ENCODE measurements around the gene KRT7.
"Not testable (repeated sequence)": the region's sequence is repeated elsewhere in the genome, so short reads cannot be mapped to it uniquely, and the experiment has no call there.

Gene KRT7

GRCh38 chr12:52250048-52250990, 17.3 kb downstream of the KRT7 start:
- Histone ChIP-seq H3K4me3 (ENCODE audit: low read depth in 1 of 2, low read length in 2 of 2) (no peak overlapping the region), H3K36me3 (ENCODE audit: control insufficient read depth in 1 of 2, insufficient read depth in 2 of 2, low read length in 2 of 2) (no peaks in the 10 kb centered on the region), H3K27ac (ENCODE audit: low read depth, low read length) (no peak overlapping the region), H3K9me3 (ENCODE audit: control insufficient read depth in 1 of 2, low read length in 2 of 2) (no peaks in the 10 kb centered on the region), H3K27me3 (ENCODE audit: control insufficient read depth in 1 of 2, insufficient read depth in 2 of 2, low read length in 2 of 2) (peaks cover 0 to 3% of the 10 kb centered on the region in 2 donors), H3K4me1 (ENCODE audit: control insufficient read depth in 1 of 2, insufficient read depth in 2 of 2, low read length in 2 of 2) (peaks cover 17 to 20% of the 10 kb centered on the region in 2 donors), H3K9ac (ENCODE audit: low read depth in 1 of 2, low read length in 2 of 2) (no peak overlapping the region)

GRCh38 chr12:52251367-52252051, 18.5 kb downstream of the KRT7 start:
- Histone ChIP-seq H3K4me3 (ENCODE audit: low read depth in 1 of 2, low read length in 2 of 2) (no peak overlapping the region), H3K36me3 (ENCODE audit: control insufficient read depth in 1 of 2, insufficient read depth in 2 of 2, low read length in 2 of 2) (no peaks in the 10 kb centered on the region), H3K27me3 (ENCODE audit: control insufficient read depth in 1 of 2, insufficient read depth in 2 of 2, low read length in 2 of 2) (peaks cover 0 to 11% of the 10 kb centered on the region in 2 donors), H3K27ac (ENCODE audit: low read depth, low read length) (no peak overlapping the region), H3K9me3 (ENCODE audit: control insufficient read depth in 1 of 2, low read length in 2 of 2) (no peaks in the 10 kb centered on the region), H3K9ac (ENCODE audit: low read depth in 1 of 2, low read length in 2 of 2) (no peak overlapping the region), H3K4me1 (ENCODE audit: control insufficient read depth in 1 of 2, insufficient read depth in 2 of 2, low read length in 2 of 2) (peaks cover 16 to 20% of the 10 kb centered on the region in 2 donors)

- not testable (repeated sequence) for H3K36me3 ChIP-seq (ENCODE audit: control insufficient read depth in 1 of 2, insufficient read depth in 2 of 2, low read length in 2 of 2); H3K4me3 ChIP-seq (ENCODE audit: low read depth in 1 of 2, low read length in 2 of 2); H3K9me3 ChIP-seq (ENCODE audit: control insufficient read depth in 1 of 2, low read length in 2 of 2); H3K9ac ChIP-seq (ENCODE audit: low read depth in 1 of 2, low read length in 2 of 2); H3K27ac ChIP-seq (ENCODE audit: low read depth, low read length)
- peaks cover 4 to 18% of the 10 kb centered on the region in 2 donors for H3K27me3 ChIP-seq (ENCODE audit: control insufficient read depth in 1 of 2, insufficient read depth in 2 of 2, low read length in 2 of 2)
- H3K4me1 ChIP-seq (ENCODE audit: control insufficient read depth in 1 of 2, insufficient read depth in 2 of 2, low read length in 2 of 2), result peaks cover 9 to 14% of the 10 kb centered on the region in 2 donors
Observed at GRCh38 chr12:52252175-52252615, 19.2 kb downstream of the KRT7 start.

- Histone ChIP-seq H3K36me3 (ENCODE audit: control insufficient read depth in 1 of 2, insufficient read depth in 2 of 2, low read length in 2 of 2) (no peaks in the 10 kb centered on the region), H3K4me1 (ENCODE audit: control insufficient read depth in 1 of 2, insufficient read depth in 2 of 2, low read length in 2 of 2) (peaks cover 3 to 9% of the 10 kb centered on the region in 2 donors), H3K27ac (ENCODE audit: low read depth, low read length) (no peak overlapping the region), H3K9me3 (ENCODE audit: control insufficient read depth in 1 of 2, low read length in 2 of 2) (no peaks in the 10 kb centered on the region), H3K9ac (ENCODE audit: low read depth in 1 of 2, low read length in 2 of 2) (no peak overlapping the region), H3K4me3 (ENCODE audit: low read depth in 1 of 2, low read length in 2 of 2) (no peak overlapping the region), H3K27me3 (ENCODE audit: control insufficient read depth in 1 of 2, insufficient read depth in 2 of 2, low read length in 2 of 2) (peaks cover 10 to 24% of the 10 kb centered on the region in 2 donors)
Observed at GRCh38 chr12:52252728-52253343, 19.8 kb downstream of the KRT7 start.

- H3K4me3 ChIP-seq (ENCODE audit: low read depth in 1 of 2, low read length in 2 of 2), result no peak overlapping the region
- H3K27me3 ChIP-seq (ENCODE audit: control insufficient read depth in 1 of 2, insufficient read depth in 2 of 2, low read length in 2 of 2), result peaks cover 14 to 28% of the 10 kb centered on the region in 2 donors
- no peak overlapping the region for H3K9ac ChIP-seq (ENCODE audit: low read depth in 1 of 2, low read length in 2 of 2)
- H3K36me3 ChIP-seq (ENCODE audit: control insufficient read depth in 1 of 2, insufficient read depth in 2 of 2, low read length in 2 of 2), result no peaks in the 10 kb centered on the region
- no peaks in the 10 kb centered on the region for H3K9me3 ChIP-seq (ENCODE audit: control insufficient read depth in 1 of 2, low read length in 2 of 2)
- no peak overlapping the region for H3K27ac ChIP-seq (ENCODE audit: low read depth, low read length)
- peaks cover 0 to 6% of the 10 kb centered on the region in 2 donors for H3K4me1 ChIP-seq (ENCODE audit: control insufficient read depth in 1 of 2, insufficient read depth in 2 of 2, low read length in 2 of 2)
Observed at GRCh38 chr12:52253391-52254179, 20.5 kb downstream of the KRT7 start.

- Histone ChIP-seq H3K27me3 (ENCODE audit: control insufficient read depth in 1 of 2, insufficient read depth in 2 of 2, low read length in 2 of 2) (peaks cover 21 to 34% of the 10 kb centered on the region in 2 donors), H3K9ac (ENCODE audit: low read depth in 1 of 2, low read length in 2 of 2) (no peak overlapping the region), H3K4me3 (ENCODE audit: low read depth in 1 of 2, low read length in 2 of 2) (no peak overlapping the region), H3K36me3 (ENCODE audit: control insufficient read depth in 1 of 2, insufficient read depth in 2 of 2, low read length in 2 of 2) (no peaks in the 10 kb centered on the region), H3K9me3 (ENCODE audit: control insufficient read depth in 1 of 2, low read length in 2 of 2) (no peaks in the 10 kb centered on the region), H3K4me1 (ENCODE audit: control insufficient read depth in 1 of 2, insufficient read depth in 2 of 2, low read length in 2 of 2) (peaks cover 0 to 4% of the 10 kb centered on the region in 2 donors), H3K27ac (ENCODE audit: low read depth, low read length) (no peak overlapping the region)
Observed at GRCh38 chr12:52254180-52254964, 21.3 kb downstream of the KRT7 start.

- Histone ChIP-seq H3K9ac (ENCODE audit: low read depth in 1 of 2, low read length in 2 of 2) (no peak overlapping the region), H3K4me3 (ENCODE audit: low read depth in 1 of 2, low read length in 2 of 2) (no peak overlapping the region), H3K9me3 (ENCODE audit: control insufficient read depth in 1 of 2, low read length in 2 of 2) (no peaks in the 10 kb centered on the region), H3K4me1 (ENCODE audit: control insufficient read depth in 1 of 2, insufficient read depth in 2 of 2, low read length in 2 of 2) (peaks cover 0 to 3% of the 10 kb centered on the region in 2 donors), H3K27ac (ENCODE audit: low read depth, low read length) (no peak overlapping the region), H3K27me3 (ENCODE audit: control insufficient read depth in 1 of 2, insufficient read depth in 2 of 2, low read length in 2 of 2) (peaks cover 24 to 34% of the 10 kb centered on the region in 2 donors), H3K36me3 (ENCODE audit: control insufficient read depth in 1 of 2, insufficient read depth in 2 of 2, low read length in 2 of 2) (no peaks in the 10 kb centered on the region)
Observed at GRCh38 chr12:52254965-52255751, 22.1 kb downstream of the KRT7 start.

GRCh38 chr12:52255926-52256583, 23.0 kb downstream of the KRT7 start:
- no peak overlapping the region for H3K27ac ChIP-seq (ENCODE audit: low read depth, low read length)
- peaks cover 0 to 3% of the 10 kb centered on the region in 2 donors for H3K4me1 ChIP-seq (ENCODE audit: control insufficient read depth in 1 of 2, insufficient read depth in 2 of 2, low read length in 2 of 2)
- H3K4me3 ChIP-seq (ENCODE audit: low read depth in 1 of 2, low read length in 2 of 2), result no peak overlapping the region
- H3K27me3 ChIP-seq (ENCODE audit: control insufficient read depth in 1 of 2, insufficient read depth in 2 of 2, low read length in 2 of 2), result peaks cover 24 to 34% of the 10 kb centered on the region in 2 donors
- H3K9ac ChIP-seq (ENCODE audit: low read depth in 1 of 2, low read length in 2 of 2), result no peak overlapping the region
- H3K9me3 ChIP-seq (ENCODE audit: control insufficient read depth in 1 of 2, low read length in 2 of 2), result peaks cover 0 to 2% of the 10 kb centered on the region in 2 donors
- no peaks in the 10 kb centered on the region for H3K36me3 ChIP-seq (ENCODE audit: control insufficient read depth in 1 of 2, insufficient read depth in 2 of 2, low read length in 2 of 2)

Data from duodenal mucosa (tissue), 2 donors.